ENCODE data around the gene NAALADL2. TPM values are rescaled to one million over a fixed set of nuclear protein-coding genes. Genes with fewer than 3 reads are reported as not detected.

The NAALADL2 gene
- total and polyA plus RNA-seq, 2 of the 13 experiments (the other 11 are each of a cell fraction or from before 2014, with no cell fraction given), result 0.08 TPM; not detected in 1

- no peak overlapping the region for H3K27ac ChIP-seq (ENCODE audit: extremely low read length, insufficient read depth, low read length)
- H3K4me1 ChIP-seq (ENCODE audit: insufficient read depth, low read length), result no peaks in the 10 kb centered on the region
- ChIA-PET POLR2A (no interaction called here), CTCF (ENCODE audit: low intra/inter-chr PET ratio, low total read pairs) (no interaction called here)
- no peaks in the 10 kb centered on the region for H3K79me2 ChIP-seq (ENCODE audit: insufficient read depth, low read length)
- FAIRE-seq, result no peak
- in situ Hi-C loops (cut with HindIII; ENCODE audit: extremely low pct_ligation_motif_present, low pct_unique_long_range_greater_than_20kb), result no loop called here
- no peak overlapping the region for H3K9ac ChIP-seq (ENCODE audit: insufficient read depth, low read depth, low read length)
- H3K36me3 ChIP-seq (replicated peaks in 1 of 2; ENCODE audit: control insufficient read depth in 1 of 2, insufficient read depth in 2 of 2, low read length in 2 of 2), result no peaks in the 10 kb centered on the region
- ATAC-seq, result no peak
- no peaks in the 10 kb centered on the region for H4K20me1 ChIP-seq (ENCODE audit: insufficient read depth, low read length)
- no peaks in the 10 kb centered on the region for H3K27me3 ChIP-seq (ENCODE audit: control insufficient read depth in 1 of 2, insufficient read depth in 2 of 2, low read length in 2 of 2)
- WGBS (ENCODE audit: low lambda C conversion rate), result 0% methylated on average over 1 of the region's 1 CpG
- H2AFZ ChIP-seq (ENCODE audit: low read length), result no peak overlapping the region
- intact Hi-C loops (cut with micrococcal nuclease; ENCODE audit: unreplicated experiment), result no loop called here
- TF ChIP-seq ZFP37 (CRISPR knock-in tag; IDR thresholded peaks at IDR 0.05; ENCODE audit: borderline replicate concordance), result no peak
- no peak for TF ChIP-seq ADNP (CRISPR knock-in tag; IDR thresholded peaks at IDR 0.05)
- no peak for TF ChIP-seq ATF7-NPFF (CRISPR knock-in tag; IDR thresholded peaks at IDR 0.05; ENCODE audit: low read depth)
- H3K4me3 ChIP-seq (replicated peaks in 1 of 3; ENCODE audit: insufficient read depth in 1 of 3, low read depth in 2 of 3, low read length in 3 of 3), result no peak overlapping the region
- peaks cover 19% of the 10 kb centered on the region for H3K9me3 ChIP-seq (ENCODE audit: low read length)
- DNase-seq (ENCODE audit: low spot score), result no peak
- H3K4me2 ChIP-seq (ENCODE audit: low read depth, low read length), result no peak overlapping the region
- no TSS peak for BruUV-seq (replicated peaks)
These were observed 836.1 kb downstream of the NAALADL2 start for GRCh38 chr3:175695251-175695650.

- ChIA-PET CTCF (ENCODE audit: low intra/inter-chr PET ratio, low total read pairs) (no interaction called here), POLR2A (no interaction called here)
- H3K4me1 ChIP-seq (ENCODE audit: insufficient read depth, low read length), result no peaks in the 10 kb centered on the region
- H3K4me2 ChIP-seq (ENCODE audit: low read depth, low read length), result no peak overlapping the region
- no peaks in the 10 kb centered on the region for H3K27me3 ChIP-seq (ENCODE audit: control insufficient read depth in 1 of 2, insufficient read depth in 2 of 2, low read length in 2 of 2)
- H4K20me1 ChIP-seq (ENCODE audit: insufficient read depth, low read length), result no peaks in the 10 kb centered on the region
- H3K36me3 ChIP-seq (replicated peaks in 1 of 2; ENCODE audit: control insufficient read depth in 1 of 2, insufficient read depth in 2 of 2, low read length in 2 of 2), result no peaks in the 10 kb centered on the region
- DNase-seq (ENCODE audit: low spot score), result no peak
- no peak overlapping the region for H3K9ac ChIP-seq (ENCODE audit: insufficient read depth, low read depth, low read length)
- H3K4me3 ChIP-seq (replicated peaks in 1 of 3; ENCODE audit: insufficient read depth in 1 of 3, low read depth in 2 of 3, low read length in 3 of 3), result no peak overlapping the region
- intact Hi-C loops (cut with micrococcal nuclease; ENCODE audit: unreplicated experiment) (no loop called here), in situ Hi-C loops (cut with HindIII; ENCODE audit: extremely low pct_ligation_motif_present, low pct_unique_long_range_greater_than_20kb) (no loop called here)
- peaks cover 17% of the 10 kb centered on the region for H3K9me3 ChIP-seq (ENCODE audit: low read length)
- no peak for FAIRE-seq
- ATAC-seq, result no peak
- BruUV-seq (replicated peaks), result no TSS peak
- no peaks in the 10 kb centered on the region for H3K79me2 ChIP-seq (ENCODE audit: insufficient read depth, low read length)
- no peak overlapping the region for H3K27ac ChIP-seq (ENCODE audit: extremely low read length, insufficient read depth, low read length)
- no peak overlapping the region for H2AFZ ChIP-seq (ENCODE audit: low read length)
- TF ChIP-seq ZNF121 (CRISPR knock-in tag; IDR thresholded peaks at IDR 0.05) (no peak), AKNA (CRISPR knock-in tag; IDR thresholded peaks at IDR 0.05; ENCODE audit: borderline replicate concordance) (no peak), CHD2 (IDR thresholded peaks at IDR 0.05; ENCODE audit: low read depth, low read length) (no peak), ZNF773 (CRISPR knock-in tag; IDR thresholded peaks at IDR 0.05; ENCODE audit: borderline replicate concordance) (no peak), ATF3 (CRISPR knock-in tag; IDR thresholded peaks at IDR 0.05) (no peak), ZBED4 (CRISPR knock-in tag; IDR thresholded peaks at IDR 0.05; ENCODE audit: borderline replicate concordance) (no peak), POGZ (CRISPR knock-in tag; IDR thresholded peaks at IDR 0.05) (no peak), ZFP82 (CRISPR knock-in tag; IDR thresholded peaks at IDR 0.05; ENCODE audit: borderline replicate concordance) (no peak)
These were observed 843.8 kb downstream of the NAALADL2 start for GRCh38 chr3:175702956-175703355.
